DOHH2 (cell line): ENCODE results near the gene RBFOX2.
"Not testable (repeated sequence)": the region's sequence is repeated elsewhere in the genome, so short reads cannot be mapped to it uniquely, and the experiment has no call there.

Experiments used
- H3F3A ChIP-seq: fragments of 200-600 bp; sonication (generic), shearing (Covaris generic); 2 replicates; pipeline ENCODE4 v1.6.0; 2016; ENCODE audit warnings: antibody characterized with exemption, mild to moderate bottlenecking; ENCODE audit not compliant: control insufficient read depth, insufficient read depth
- H3K27ac ChIP-seq: fragments of 200-600 bp; sonication (generic); 2 replicates; pipeline ENCODE4 v1.5.1; 2014; ENCODE audit warnings: low read depth, mild to moderate bottlenecking, low read length, moderate library complexity
- H3K27me3 ChIP-seq: fragments of 200-600 bp; sonication (generic); 2 replicates; pipeline ENCODE4 v1.6.1; 2014; ENCODE audit warnings: mild to moderate bottlenecking, low read length, mixed read lengths; ENCODE audit not compliant: control insufficient read depth
- H3K36me3 ChIP-seq: fragments of 200-600 bp; sonication (generic); 2 replicates; pipeline ENCODE4 v1.6.1; 2014; ENCODE audit warnings: mild to moderate bottlenecking, low read length, moderate library complexity, mixed read lengths; ENCODE audit not compliant: control insufficient read depth
- H3K4me1 ChIP-seq: fragments of 200-600 bp; sonication (generic); 2 replicates; pipeline ENCODE4 v1.6.1; 2014; ENCODE audit warnings: mild to moderate bottlenecking, low read length, mixed read lengths; ENCODE audit not compliant: control insufficient read depth
- H3K4me2 ChIP-seq: fragments of 200-600 bp; sonication (generic); 2 replicates; pipeline ENCODE4 v1.6.0; 2014; ENCODE audit warnings: mild to moderate bottlenecking, low read length, moderate library complexity
- H3K4me3 ChIP-seq: fragments of 200-600 bp; sonication (generic); 2 replicates; pipeline ENCODE4 v1.5.1; 2014; ENCODE audit warnings: mild to moderate bottlenecking, low read length, mixed read lengths
- H3K79me2 ChIP-seq: fragments of 200-600 bp; sonication (generic); 2 replicates; pipeline ENCODE4 v1.6.1; 2014; ENCODE audit warnings: mild to moderate bottlenecking, low read length, mixed read lengths; ENCODE audit not compliant: control insufficient read depth
- H3K9me2 ChIP-seq: fragments of 200-600 bp; sonication (generic); replicated peaks from 2 replicates; pipeline ENCODE4 v1.6.1; 2014; ENCODE audit warnings: mild to moderate bottlenecking, low read length, mixed read lengths; ENCODE audit not compliant: control insufficient read depth
- H3K9me3 ChIP-seq: fragments of 200-600 bp; sonication (generic); 2 replicates; pipeline ENCODE4 v1.6.1; 2014; ENCODE audit warnings: antibody characterized with exemption, low read length, mixed read lengths; ENCODE audit not compliant: control insufficient read depth, insufficient read depth
- H4K20me1 ChIP-seq: fragments of 200-600 bp; sonication (generic); 2 replicates; pipeline ENCODE4 v1.6.0; 2014; ENCODE audit warnings: low read depth, mild to moderate bottlenecking, antibody characterized with exemption, low read length, moderate library complexity; ENCODE audit not compliant: control insufficient read depth, insufficient read depth
- CTCF ChIP-seq: fragments of 200-600 bp; sonication (generic); IDR thresholded peaks from one replicate; pipeline ENCODE4 v1.5.1; 2014; ENCODE audit warnings: antibody characterized with exemption, mild to moderate bottlenecking, low read depth, low read length; ENCODE audit not compliant: poor library complexity, severe bottlenecking
- EZH2phosphoT487 ChIP-seq: fragments of 200-600 bp; sonication (generic); IDR thresholded peaks from 2 replicates; pipeline ENCODE4 v1.6.1; 2017; ENCODE audit warnings: borderline replicate concordance, mild to moderate bottlenecking, antibody characterized with exemption, low read length, moderate library complexity, mixed read lengths

Gene RBFOX2

GRCh38 chr22:36052505-36052941 lies 23.9 kb upstream of the RBFOX2 start:
- Histone ChIP-seq H3K36me3 (no peaks in the 10 kb centered on the region), H3K4me3 (no peak overlapping the region), H3K9me3 (no peaks in the 10 kb centered on the region), H3K4me2 (no peak overlapping the region), H3K27ac (no peak overlapping the region), H3K9me2 (no peaks in the 10 kb centered on the region), H3K79me2 (no peaks in the 10 kb centered on the region), H3F3A (no peaks in the 10 kb centered on the region), H4K20me1 (no peaks in the 10 kb centered on the region), H3K4me1 (peaks cover 3% of the 10 kb centered on the region; the same call in 1 of the 2 replicates), H3K27me3 (0 out of 2 replicates have a peak, but pooled peaks cover 5% of the 10 kb centered on the region)
- TF ChIP-seq CTCF (no peak), EZH2phosphoT487 (no peak)

DNA sequence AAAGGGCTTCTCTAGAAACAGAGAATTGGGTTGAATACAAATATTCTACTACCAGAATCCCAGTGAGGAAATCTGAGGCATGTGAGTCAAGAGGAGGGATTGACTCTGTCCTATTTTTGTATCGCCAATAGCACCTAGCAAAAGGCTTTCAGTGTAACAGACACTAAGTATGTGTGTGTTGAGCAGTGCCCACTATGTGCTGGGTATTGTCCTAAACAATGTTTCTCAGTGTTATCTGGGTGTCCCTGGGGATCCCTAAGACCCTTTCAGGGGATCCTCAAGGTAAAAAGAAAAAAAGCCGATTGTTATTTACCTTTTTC lies 21.0 kb upstream of the RBFOX2 start:
- Histone ChIP-seq H3K36me3 (no peaks in the 10 kb centered on the region), H3K9me2 (no peaks in the 10 kb centered on the region), H3K27ac (no peak overlapping the region), H3K4me3 (no peak overlapping the region), H3K4me2 (no peak overlapping the region), H4K20me1 (no peaks in the 10 kb centered on the region), H3K79me2 (no peaks in the 10 kb centered on the region), H3F3A (no peaks in the 10 kb centered on the region), H3K9me3 (no peaks in the 10 kb centered on the region), H3K4me1 (peaks cover 3% of the 10 kb centered on the region; the same call in 1 of the 2 replicates), H3K27me3 (0 out of 2 replicates have a peak, but pooled peaks cover 3% of the 10 kb centered on the region)
- no peak for TF ChIP-seq CTCF
- TF ChIP-seq EZH2phosphoT487 = no peak

DNA sequence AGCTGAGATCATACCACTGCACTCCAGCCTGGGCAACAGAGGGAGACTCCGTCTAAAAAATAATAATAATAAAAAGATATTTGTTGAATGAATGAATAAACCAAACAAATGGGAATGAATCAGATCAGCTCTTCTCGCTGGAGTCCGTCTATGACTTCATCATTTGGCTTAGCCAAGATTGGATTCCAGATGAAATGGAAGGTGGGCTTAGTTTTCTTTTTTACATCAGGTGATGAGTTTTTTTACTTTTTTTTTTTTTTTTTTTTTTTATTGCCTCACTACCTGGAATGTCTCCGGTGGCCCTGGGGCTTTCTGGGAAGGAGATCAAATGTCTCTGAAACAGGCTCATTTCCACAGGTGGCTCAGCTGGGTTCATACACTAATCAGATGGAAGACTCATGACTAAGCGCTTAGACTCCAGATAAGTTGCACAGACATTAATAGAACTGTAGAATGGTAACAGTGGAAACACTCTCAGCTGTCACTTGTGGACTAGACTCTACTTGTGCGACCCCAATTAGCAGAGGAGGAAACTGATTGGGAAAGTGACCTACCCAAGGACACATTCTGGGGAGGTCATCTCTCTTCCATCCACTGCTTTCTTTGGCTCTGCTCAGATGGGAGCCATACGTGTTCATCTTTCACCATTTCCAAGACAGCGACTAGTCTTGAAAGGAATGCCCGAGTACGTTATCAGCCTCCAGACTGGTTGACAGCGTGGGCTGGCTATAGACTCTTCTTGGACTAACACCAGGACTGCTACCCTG lies 20.5 kb upstream of the RBFOX2 start:
- Histone ChIP-seq H4K20me1 (no peaks in the 10 kb centered on the region), H3K9me2 (no peaks in the 10 kb centered on the region), H3K4me1 (peaks cover 3% of the 10 kb centered on the region; the same call in 1 of the 2 replicates), H3F3A (no peaks in the 10 kb centered on the region), H3K4me3 (no peak overlapping the region), H3K36me3 (no peaks in the 10 kb centered on the region), H3K79me2 (no peaks in the 10 kb centered on the region), H3K27ac (no peak overlapping the region), H3K4me2 (no peak overlapping the region), H3K9me3 (no peaks in the 10 kb centered on the region), H3K27me3 (0 out of 2 replicates have a peak, but pooled peaks cover 3% of the 10 kb centered on the region)
- TF ChIP-seq EZH2phosphoT487 (no peak), CTCF (no peak)

- H3K4me2 ChIP-seq, H3K4me1 ChIP-seq, H3K36me3 ChIP-seq, H3K4me3 ChIP-seq, H3K79me2 ChIP-seq, H3F3A ChIP-seq, H3K27ac ChIP-seq, H3K9me2 ChIP-seq, H4K20me1 ChIP-seq, H3K9me3 ChIP-seq, H3K27me3 ChIP-seq: not testable (repeated sequence)
Observed at GRCh38 chr22:36044517-36044916, 15.9 kb upstream of the RBFOX2 start.
